ENCODE measurements around the gene NAA25.
"Not testable (repeated sequence)": the region's sequence is repeated elsewhere in the genome, so short reads cannot be mapped to it uniquely, and the experiment has no call there.

Gene NAA25

GRCh38 chr12:112011685-112012084 lies 96.9 kb downstream of the NAA25 start:
- no peak for DNase-seq (ENCODE audit: extremely low read depth in 1 of 2, low read depth in 1 of 2)

GRCh38 chr12:112010415-112011344 lies 97.9 kb downstream of the NAA25 start:
- no peak for DNase-seq (ENCODE audit: extremely low read depth in 1 of 2, low read depth in 1 of 2)

- not testable (repeated sequence) for DNase-seq (ENCODE audit: extremely low read depth in 1 of 2, low read depth in 1 of 2)
Observed at GRCh38 chr12:112009596-112009995, 99.0 kb downstream of the NAA25 start.

- no peak for DNase-seq (ENCODE audit: extremely low read depth in 1 of 2, low read depth in 1 of 2)
Observed at GRCh38 chr12:112008918-112009317, 99.7 kb downstream of the NAA25 start.

GRCh38 chr12:112007945-112008344 lies 100.6 kb downstream of the NAA25 start:
- no peak for DNase-seq (ENCODE audit: extremely low read depth in 1 of 2, low read depth in 1 of 2)

GRCh38 chr12:112005419-112006395 lies 102.9 kb downstream of the NAA25 start:
- DNase-seq (ENCODE audit: extremely low read depth in 1 of 2, low read depth in 1 of 2): no peak

GRCh38 chr12:112004041-112004440 lies 104.5 kb downstream of the NAA25 start:
- DNase-seq (ENCODE audit: extremely low read depth in 1 of 2, low read depth in 1 of 2): no peak

GRCh38 chr12:112001576-112001975 lies 107.0 kb downstream of the NAA25 start:
- DNase-seq (ENCODE audit: extremely low read depth in 1 of 2, low read depth in 1 of 2): no peak

- DNase-seq (ENCODE audit: extremely low read depth in 1 of 2, low read depth in 1 of 2): no peak
Observed at GRCh38 chr12:112000820-112001219, 107.8 kb downstream of the NAA25 start.

GRCh38 chr12:111999129-111999528 lies 109.5 kb downstream of the NAA25 start:
- not testable (repeated sequence) for DNase-seq (ENCODE audit: extremely low read depth in 1 of 2, low read depth in 1 of 2)

- DNase-seq (ENCODE audit: extremely low read depth in 1 of 2, low read depth in 1 of 2): no peak
Observed at GRCh38 chr12:111998015-111998414, 110.6 kb downstream of the NAA25 start.

- no peak for DNase-seq (ENCODE audit: extremely low read depth in 1 of 2, low read depth in 1 of 2)
Observed at GRCh38 chr12:111997300-111997699, 111.3 kb downstream of the NAA25 start.

GRCh38 chr12:111995782-111996480 lies 112.7 kb downstream of the NAA25 start:
- DNase-seq (ENCODE audit: extremely low read depth in 1 of 2, low read depth in 1 of 2): no peak

- not testable (repeated sequence) for DNase-seq (ENCODE audit: extremely low read depth in 1 of 2, low read depth in 1 of 2)
Observed at GRCh38 chr12:111994211-111995111, 114.1 kb downstream of the NAA25 start.

- DNase-seq (ENCODE audit: extremely low read depth in 1 of 2, low read depth in 1 of 2): no peak
Observed at GRCh38 chr12:111993292-111994150, 115.1 kb downstream of the NAA25 start.

- DNase-seq (ENCODE audit: extremely low read depth in 1 of 2, low read depth in 1 of 2): no peak
Observed at GRCh38 chr12:111992464-111992863, 116.1 kb downstream of the NAA25 start.

GRCh38 chr12:111991946-111992345 lies 116.6 kb downstream of the NAA25 start:
- DNase-seq (ENCODE audit: extremely low read depth in 1 of 2, low read depth in 1 of 2): no peak

- DNase-seq (ENCODE audit: extremely low read depth in 1 of 2, low read depth in 1 of 2): no peak
Observed at GRCh38 chr12:111991535-111991934, 117.0 kb downstream of the NAA25 start.

GRCh38 chr12:111984820-111985219 lies 123.8 kb downstream of the NAA25 start:
- no peak for DNase-seq (ENCODE audit: extremely low read depth in 1 of 2, low read depth in 1 of 2)

Measured in stimulated activated CD8-positive, alpha-beta memory T cell treated with anti-CD3 and anti-CD28 coated beads, Interleukin-7, amount 100 ng/mL, for 48 hours (primary cell).